ENCODE results near the gene TOM1. TPM values are rescaled to one million over a fixed set of nuclear protein-coding genes. Genes with fewer than 3 reads are reported as not detected.
A peak's percentile ranks its signal among the peaks of the same experiment; 100 is the strongest.

Gene TOM1
- polyA plus RNA-seq, 1 of the 3 experiments (the other 2 are of a cell fraction): 26.9 TPM

- no peak for TF ChIP-seq USF2 (IDR thresholded peaks at IDR 0.05; ENCODE audit: borderline replicate concordance, low read depth, low read length)
- TF ChIP-seq GABPA (IDR thresholded peaks at IDR 0.05; ENCODE audit: low read depth): no peak
- no peak for TF ChIP-seq SIN3A (IDR thresholded peaks at IDR 0.05; ENCODE audit: borderline replicate concordance, low read depth, low read length)
- no peak for TF ChIP-seq RAD21 (IDR thresholded peaks at IDR 0.05; ENCODE audit: low read length)
- TF ChIP-seq MAX (IDR thresholded peaks at IDR 0.05; ENCODE audit: low read depth): peak; percentile 80
- peak; percentile 45; the same call in 1 of the 2 replicates for TF ChIP-seq NFIC (IDR thresholded peaks at IDR 0.05; ENCODE audit: borderline replicate concordance)
- no peak for TF ChIP-seq CHD2 (IDR thresholded peaks at IDR 0.05; ENCODE audit: low read length, partially characterized antibody)
- TF ChIP-seq SMC3 (IDR thresholded peaks at IDR 0.05; ENCODE audit: low read depth, low read length): no peak
- TF ChIP-seq TEAD4 (IDR thresholded peaks at IDR 0.05; ENCODE audit: borderline replicate concordance, insufficient read depth): no peak
- TF ChIP-seq, protein P1, sequence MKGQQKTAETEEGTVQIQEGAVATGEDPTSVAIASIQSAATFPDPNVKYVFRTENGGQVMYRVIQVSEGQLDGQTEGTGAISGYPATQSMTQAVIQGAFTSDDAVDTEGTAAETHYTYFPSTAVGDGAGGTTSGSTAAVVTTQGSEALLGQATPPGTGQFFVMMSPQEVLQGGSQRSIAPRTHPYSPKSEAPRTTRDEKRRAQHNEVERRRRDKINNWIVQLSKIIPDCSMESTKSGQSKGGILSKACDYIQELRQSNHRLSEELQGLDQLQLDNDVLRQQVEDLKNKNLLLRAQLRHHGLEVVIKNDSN (IDR thresholded peaks at IDR 0.05; ENCODE audit: borderline replicate concordance, low read depth): peak; percentile 79; the same call in 1 of the 2 replicates
- no peak for TF ChIP-seq YY1 (IDR thresholded peaks at IDR 0.05; ENCODE audit: low read depth)
- TF ChIP-seq TCF12 (IDR thresholded peaks at IDR 0.05): peak; percentile 53
- TF ChIP-seq, protein P2, sequence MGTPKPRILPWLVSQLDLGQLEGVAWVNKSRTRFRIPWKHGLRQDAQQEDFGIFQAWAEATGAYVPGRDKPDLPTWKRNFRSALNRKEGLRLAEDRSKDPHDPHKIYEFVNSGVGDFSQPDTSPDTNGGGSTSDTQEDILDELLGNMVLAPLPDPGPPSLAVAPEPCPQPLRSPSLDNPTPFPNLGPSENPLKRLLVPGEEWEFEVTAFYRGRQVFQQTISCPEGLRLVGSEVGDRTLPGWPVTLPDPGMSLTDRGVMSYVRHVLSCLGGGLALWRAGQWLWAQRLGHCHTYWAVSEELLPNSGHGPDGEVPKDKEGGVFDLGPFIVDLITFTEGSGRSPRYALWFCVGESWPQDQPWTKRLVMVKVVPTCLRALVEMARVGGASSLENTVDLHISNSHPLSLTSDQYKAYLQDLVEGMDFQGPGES (IDR thresholded peaks at IDR 0.05; ENCODE audit: low read depth, low read length): no peak
- TF ChIP-seq ELF1 (IDR thresholded peaks at IDR 0.05): no peak
- no peak for TF ChIP-seq EP300 (IDR thresholded peaks at IDR 0.05; ENCODE audit: borderline replicate concordance in 1 of 2, low read depth in 1 of 2, low read length in 1 of 2)
Measured at GRCh38 chr22:35330258-35330861, 30.7 kb downstream of the TOM1 start (continued).

GRCh38 chr22:35332278-35332677 is 32.6 kb downstream of the TOM1 start:
- H3K9me3 ChIP-seq: no peaks in the 10 kb centered on the region
- POLR2A ChIA-PET: no interaction called here
- H3K27ac ChIP-seq (ENCODE audit: low read depth in 2 of 2, low read length in 1 of 2): no peak overlapping the region
- H3K36me3 ChIP-seq (replicated peaks in 1 of 2; ENCODE audit: control insufficient read depth in 1 of 2, insufficient read depth in 2 of 2, low read length in 1 of 2): peaks cover 17 to 37% of the 10 kb centered on the region in 2 experiments
- 81% methylated on average over 6 of the region's 6 CpGs for WGBS (ENCODE audit: low lambda C conversion rate)
- H3K9me2 ChIP-seq: no peaks in the 10 kb centered on the region
- H3K4me1 ChIP-seq (ENCODE audit: control insufficient read depth in 1 of 2, insufficient read depth in 2 of 2, low read depth in 1 of 2, low read length in 1 of 2): peaks cover 5 to 22% of the 10 kb centered on the region in 2 experiments; a peak in 2 of 4 replicates
- H2AFZ ChIP-seq (ENCODE audit: low read depth): no peak overlapping the region
- H3K4me3 ChIP-seq (ENCODE audit: low read depth in 2 of 2, low read length in 1 of 2): no peak overlapping the region
- H4K20me1 ChIP-seq (ENCODE audit: insufficient read depth): no peaks in the 10 kb centered on the region
- no peaks in the 10 kb centered on the region for H3K79me2 ChIP-seq (ENCODE audit: insufficient read depth)
- H3F3A ChIP-seq (replicated peaks; ENCODE audit: insufficient read depth): peaks cover 6% of the 10 kb centered on the region
- DNase-seq: no peak
- CTCF ChIA-PET: interaction anchor here (1.7 kb wide), 1 partner anchor 101 kb away, joined by 3 read pairs; no protein-coding TSS in a partner anchor
- no peak for TF ChIP-seq CHD2 (IDR thresholded peaks at IDR 0.05; ENCODE audit: low read length, partially characterized antibody)
- no peak overlapping the region for H3K4me2 ChIP-seq
- no peaks in the 10 kb centered on the region for H3K27me3 ChIP-seq (ENCODE audit: insufficient read depth)
- no peak overlapping the region for H3K9ac ChIP-seq

All from SK-N-SH (cell line).